ENCODE measurements around the gene FOXP1. TPM values are rescaled to one million over a fixed set of nuclear protein-coding genes. Genes with fewer than 3 reads are reported as not detected.

FOXP1 gene
- total and polyA plus RNA-seq, 4 donors, result 4.9 to 35.4 (median 32.0) TPM

- Histone ChIP-seq H3K36me3 (ENCODE audit: control insufficient read depth in 4 of 4, insufficient read depth in 3 of 4, low read depth in 1 of 4, low read length in 3 of 4) (peaks cover 0 to 20% (median 9%) of the 10 kb centered on the region in 4 donors), H3K4me1 (ENCODE audit: control insufficient read depth in 4 of 4, insufficient read depth in 4 of 4, low read length in 3 of 4) (peaks cover 0 to 5% (median 2%) of the 10 kb centered on the region in 4 donors), H3K9ac (ENCODE audit: low read depth in 1 of 2, low read length in 2 of 2) (no peak overlapping the region), H3K4me3 (ENCODE audit: low read depth in 1 of 3, low read length in 3 of 3) (no peak overlapping the region), H3K9me3 (ENCODE audit: control insufficient read depth in 4 of 4, low read length in 3 of 4) (no peaks in the 10 kb centered on the region), H3K27ac (ENCODE audit: low read depth in 1 of 2, low read length in 2 of 2) (no peak overlapping the region), H3K27me3 (ENCODE audit: control insufficient read depth in 4 of 4, insufficient read depth in 4 of 4, low read length in 3 of 4) (no peaks in the 10 kb centered on the region)
- 88% methylated on average over 4 of the region's 4 CpGs for WGBS
- no peak for TF ChIP-seq MAX (IDR thresholded peaks at IDR 0.05)
- no peak for DNase-seq (ENCODE audit: low spot score)
Observed at GRCh38 chr3:71053495-71053894, 530.0 kb downstream of the FOXP1 start.

- TF ChIP-seq MAX (IDR thresholded peaks at IDR 0.05) (no peak), GABPA (IDR thresholded peaks at IDR 0.05 in 1 of 2, conservative IDR thresholded peaks at IDR 0.05 in 1 of 2) (no peak), CTCF (IDR thresholded peaks at IDR 0.05; ENCODE audit: low read depth, low read length, missing input control) (no peak), NR2F2 (IDR thresholded peaks at IDR 0.05) (no peak), YY1 (IDR thresholded peaks at IDR 0.05) (no peak), RAD21 (IDR thresholded peaks at IDR 0.05) (no peak), TAF1 (conservative IDR thresholded peaks at IDR 0.05) (no peak), REST (IDR thresholded peaks at IDR 0.05) (no peak), JUND (IDR thresholded peaks at IDR 0.05) (no peak)
- 84% methylated on average over 5 of the region's 5 CpGs for WGBS
- Histone ChIP-seq H3K27me3 (ENCODE audit: control insufficient read depth in 4 of 4, insufficient read depth in 4 of 4, low read length in 3 of 4) (no peaks in the 10 kb centered on the region), H3K9me3 (ENCODE audit: control insufficient read depth in 4 of 4, low read length in 3 of 4) (no peaks in the 10 kb centered on the region), H3K27ac (ENCODE audit: low read depth in 1 of 2, low read length in 2 of 2) (no peak overlapping the region), H3K9ac (ENCODE audit: low read depth in 1 of 2, low read length in 2 of 2) (no peak overlapping the region), H3K4me1 (ENCODE audit: control insufficient read depth in 4 of 4, insufficient read depth in 4 of 4, low read length in 3 of 4) (peaks cover 0 to 4% (median 2%) of the 10 kb centered on the region in 4 donors), H3K4me3 (ENCODE audit: low read depth in 1 of 3, low read length in 3 of 3) (no peak overlapping the region), H3K36me3 (ENCODE audit: control insufficient read depth in 4 of 4, insufficient read depth in 3 of 4, low read depth in 1 of 4, low read length in 3 of 4) (peaks cover 0 to 20% (median 9%) of the 10 kb centered on the region in 4 donors)
- no peak for DNase-seq (ENCODE audit: low spot score)
Observed at GRCh38 chr3:71052716-71053115, 530.8 kb downstream of the FOXP1 start.

- Histone ChIP-seq H3K4me3 (ENCODE audit: low read depth in 1 of 3, low read length in 3 of 3) (no peak overlapping the region), H3K27ac (ENCODE audit: low read depth in 1 of 2, low read length in 2 of 2) (no peak overlapping the region), H3K9ac (ENCODE audit: low read depth in 1 of 2, low read length in 2 of 2) (no peak overlapping the region), H3K4me1 (ENCODE audit: control insufficient read depth in 4 of 4, insufficient read depth in 4 of 4, low read length in 3 of 4) (peaks cover 0 to 4% (median 2%) of the 10 kb centered on the region in 4 donors), H3K9me3 (ENCODE audit: control insufficient read depth in 4 of 4, low read length in 3 of 4) (no peaks in the 10 kb centered on the region), H3K36me3 (ENCODE audit: control insufficient read depth in 4 of 4, insufficient read depth in 3 of 4, low read depth in 1 of 4, low read length in 3 of 4) (peaks cover 0 to 20% (median 9%) of the 10 kb centered on the region in 4 donors), H3K27me3 (ENCODE audit: control insufficient read depth in 4 of 4, insufficient read depth in 4 of 4, low read length in 3 of 4) (no peaks in the 10 kb centered on the region)
- WGBS, result 73% methylated on average over 7 of the region's 7 CpGs
- TF ChIP-seq ZBTB33 (IDR thresholded peaks at IDR 0.05), result no peak
- no peak for TF ChIP-seq HNF4A (conservative IDR thresholded peaks at IDR 0.05)
- TF ChIP-seq FOXA1 (IDR thresholded peaks at IDR 0.05), result no peak
- TF ChIP-seq NR2F2 (IDR thresholded peaks at IDR 0.05), result no peak
- no peak for TF ChIP-seq TAF1 (conservative IDR thresholded peaks at IDR 0.05)
- no peak for TF ChIP-seq RXRA (IDR thresholded peaks at IDR 0.05)
- TF ChIP-seq YY1 (IDR thresholded peaks at IDR 0.05), result no peak
- TF ChIP-seq SP1 (IDR thresholded peaks at IDR 0.05), result no peak
- TF ChIP-seq JUND (IDR thresholded peaks at IDR 0.05), result no peak
- TF ChIP-seq FOXA2 (IDR thresholded peaks at IDR 0.05), result no peak
- TF ChIP-seq ATF3 (IDR thresholded peaks at IDR 0.05), result no peak
- no peak for TF ChIP-seq EGR1 (IDR thresholded peaks at IDR 0.05; ENCODE audit: low read depth in 2 of 2)
- no peak for TF ChIP-seq HNF4G (IDR thresholded peaks at IDR 0.05)
- DNase-seq (ENCODE audit: low spot score), result no peak
Observed at GRCh38 chr3:71051893-71052687, 531.4 kb downstream of the FOXP1 start.
